Psoas muscle (tissue), 8 donors: ENCODE measurements around the gene MORF4L1. TPM values are rescaled to one million over a fixed set of nuclear protein-coding genes. Genes with fewer than 3 reads are reported as not detected.
"Not testable (repeated sequence)": the region's sequence is repeated elsewhere in the genome, so short reads cannot be mapped to it uniquely, and the experiment has no call there.

Experiments
- ATAC-seq, 4 donors: fragments of 200-7000 bp; cut with Tn5 transposase; one replicate each; pipeline ENCODE4 v1.9.1; 2020; ENCODE audit warnings: moderate library complexity in 3 of 4, mild to moderate bottlenecking in 2 of 4
- DNase-seq, 2 donors: peaks; one replicate each; pipeline ENCODE4 v3.0.0-alpha.2; 2020
- H3K27ac ChIP-seq: fragments of 200-600 bp; one replicate; pipeline ENCODE4 v1.8.0; 2022
- H3K27me3 ChIP-seq, 3 donors: fragments of 200-600 bp in 1 of 3; one replicate each; pipeline versions ENCODE4 v1.6.1 to v1.8.0; 2013 to 2022; ENCODE audit warnings: low read length in 2 of 3, mild to moderate bottlenecking in 2 of 3, moderate library complexity in 1 of 3; ENCODE audit not compliant: insufficient read depth in 3 of 3
- H3K36me3 ChIP-seq, 2 donors: fragments of 200-600 bp in 1 of 2; one replicate each; pipeline versions ENCODE4 v1.6.1 to v1.8.0; 2013 to 2022; ENCODE audit warnings: low read depth in 1 of 2, mild to moderate bottlenecking in 1 of 2, moderate library complexity in 1 of 2; ENCODE audit not compliant: insufficient read depth in 1 of 2
- H3K4me1 ChIP-seq: fragments of 200-600 bp; one replicate; pipeline ENCODE4 v1.8.0; 2022
- H3K4me3 ChIP-seq: fragments of 200-600 bp; one replicate; pipeline ENCODE4 v1.8.0; 2022; ENCODE audit warnings: mild to moderate bottlenecking
- H3K9me3 ChIP-seq: fragments of 200-600 bp; one replicate; pipeline ENCODE4 v1.8.0; 2022
- WGBS, 3 donors: extraction: QIAGEN DNeasy Blood & Tissue Kit; methylation state at CpG; one replicate each; pipeline versions ENCODE4 v1.1.6 to v1.1.7; 2013; 5-methylcytosine and 5-hydroxymethylcytosine counted together
- intact Hi-C, 2 donors: fragments of 100-400 bp; cut with DNase I; formaldehyde crosslinking; loops; one replicate each; pipeline versions ENCODE4 v1.11.0 to v1.14.2; 2022
- polyA plus RNA-seq, 3 donors: library from polyadenylated mRNA; stranded (reverse); fragments of 200-250 nt; gene quantifications; one replicate each; pipeline ENCODE4 v1.2.3, GENCODE V29; 2013
- total RNA-seq, 4 donors: library from RNA; stranded (reverse); fragmentation: NEBNext Ultra II Directional in 2 of 4; extraction: Animal tissue kit (Norgen Biotek cat#: 25700) in 2 of 4; gene quantifications; one replicate each; pipeline versions ENCODE4 v1.2.1 to v1.2.4, GENCODE V29; 2021 to 2023
- TF ChIP-seq, protein P1 (sequence below): fragments of 200-600 bp; IDR thresholded peaks from one replicate; pipeline ENCODE4 v1.8.0; 2022; ENCODE audit warnings: antibody characterized with exemption
- donor health status: healthy with polysubstance abuse.
- donor health status: DM: no; HTN: no; CAD: no; lungs with moderate emphysema.
- donor health status: Bipolar disorder and iron deficiency.
- donor health status: healthy.
- donor health status: DM: yes; HTN: yes; CAD: no.
- donor health status: DM: no; HTN: no; CAD: no.
- donor health status: DM: no; HTN: no; CAD: no.
- donor health status: DM: yes; HTN: yes; CAD: no.

Gene MORF4L1
- total and polyA plus RNA-seq, 7 donors = 262 to 679 (median 327) TPM

DNA sequence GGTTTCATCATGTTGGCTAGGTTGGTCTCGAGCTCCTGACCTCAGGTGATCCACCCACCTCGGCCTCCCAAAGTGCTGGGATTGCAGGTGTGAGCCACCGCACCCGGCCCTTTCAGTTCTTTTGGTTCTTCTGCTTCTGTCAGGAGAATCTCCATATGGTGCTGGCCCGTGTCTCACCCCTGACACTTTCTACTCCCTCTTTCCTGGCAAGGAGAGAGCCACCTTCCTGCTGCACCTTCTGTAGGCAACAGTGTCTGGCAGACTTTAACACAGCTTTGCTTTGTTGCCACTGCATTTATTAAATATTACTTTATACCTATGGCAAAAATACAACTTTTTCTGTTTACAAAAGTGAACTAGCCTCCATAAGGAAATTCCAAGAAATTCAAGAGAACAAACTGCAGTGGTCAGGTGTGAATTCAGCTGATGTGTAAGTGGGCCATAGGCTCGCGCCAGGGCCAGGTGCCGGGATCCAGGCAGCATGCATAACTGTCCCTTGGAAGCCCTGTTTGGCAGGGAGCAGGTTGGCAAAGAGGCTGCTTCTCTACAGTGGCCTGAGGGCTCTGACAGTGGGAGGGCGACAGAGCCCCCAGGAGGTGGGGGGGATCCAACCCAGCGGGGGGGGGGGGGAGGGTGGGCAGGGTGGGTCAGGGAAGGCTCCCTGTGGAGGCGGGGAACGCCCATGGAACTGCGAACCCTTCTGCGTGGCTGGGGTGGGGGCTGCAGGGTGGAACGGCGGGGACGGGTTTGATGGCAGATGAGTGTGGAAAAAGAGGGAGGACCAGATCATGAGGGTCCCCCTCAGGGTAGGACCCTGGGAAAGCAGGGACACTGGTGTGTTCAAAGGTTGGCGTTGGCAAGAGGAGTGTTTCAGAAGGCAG lies 51.0 kb downstream of the MORF4L1 start:
- ATAC-seq (no peak), DNase-seq (no peak)
- Histone ChIP-seq H3K27ac (no peak overlapping the region), H3K9me3 (no peaks in the 10 kb centered on the region), H3K4me1 (no peaks in the 10 kb centered on the region), H3K36me3 (peaks cover 6 to 85% of the 10 kb centered on the region in 2 donors), H3K4me3 (no peak overlapping the region), H3K27me3 (no peaks in the 10 kb centered on the region)
- 86 to 91% (median 90%) methylated on average over 16 to 18 of the region's 18 CpGs for WGBS, 3 donors
- intact Hi-C loops = no loop called here
- TF ChIP-seq, protein P1, sequence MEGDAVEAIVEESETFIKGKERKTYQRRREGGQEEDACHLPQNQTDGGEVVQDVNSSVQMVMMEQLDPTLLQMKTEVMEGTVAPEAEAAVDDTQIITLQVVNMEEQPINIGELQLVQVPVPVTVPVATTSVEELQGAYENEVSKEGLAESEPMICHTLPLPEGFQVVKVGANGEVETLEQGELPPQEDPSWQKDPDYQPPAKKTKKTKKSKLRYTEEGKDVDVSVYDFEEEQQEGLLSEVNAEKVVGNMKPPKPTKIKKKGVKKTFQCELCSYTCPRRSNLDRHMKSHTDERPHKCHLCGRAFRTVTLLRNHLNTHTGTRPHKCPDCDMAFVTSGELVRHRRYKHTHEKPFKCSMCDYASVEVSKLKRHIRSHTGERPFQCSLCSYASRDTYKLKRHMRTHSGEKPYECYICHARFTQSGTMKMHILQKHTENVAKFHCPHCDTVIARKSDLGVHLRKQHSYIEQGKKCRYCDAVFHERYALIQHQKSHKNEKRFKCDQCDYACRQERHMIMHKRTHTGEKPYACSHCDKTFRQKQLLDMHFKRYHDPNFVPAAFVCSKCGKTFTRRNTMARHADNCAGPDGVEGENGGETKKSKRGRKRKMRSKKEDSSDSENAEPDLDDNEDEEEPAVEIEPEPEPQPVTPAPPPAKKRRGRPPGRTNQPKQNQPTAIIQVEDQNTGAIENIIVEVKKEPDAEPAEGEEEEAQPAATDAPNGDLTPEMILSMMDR = no peak

- no peaks in the 10 kb centered on the region for H3K4me1 ChIP-seq
- intact Hi-C loops = no loop called here
- no peak overlapping the region for H3K4me3 ChIP-seq
- ATAC-seq (no peak), DNase-seq (no peak)
- WGBS, 3 donors = 72 to 83% (median 73%) methylated on average over 8 to 10 of the region's 10 CpGs
- TF ChIP-seq, protein P1 = no peak
- peaks cover 6 to 71% of the 10 kb centered on the region in 2 donors for H3K36me3 ChIP-seq
- H3K9me3 ChIP-seq = no peaks in the 10 kb centered on the region
- no peaks in the 10 kb centered on the region for H3K27me3 ChIP-seq
- H3K27ac ChIP-seq = no peak overlapping the region
These were observed 52.5 kb downstream of the MORF4L1 start for GRCh38 chr15:78925076-78925624.

- H3K4me1 ChIP-seq = peaks cover 4% of the 10 kb centered on the region
- 89 to 96% (median 92%) methylated on average over 5 of the region's 5 CpGs for WGBS, 3 donors
- no peaks in the 10 kb centered on the region for H3K27me3 ChIP-seq
- TF ChIP-seq, protein P1 = no peak
- DNase-seq (no peak), ATAC-seq (no peak)
- no peak overlapping the region for H3K27ac ChIP-seq
- H3K36me3 ChIP-seq = peaks cover 6 to 62% of the 10 kb centered on the region in 2 donors
- no peaks in the 10 kb centered on the region for H3K9me3 ChIP-seq
- intact Hi-C loops = no loop called here
- no peak overlapping the region for H3K4me3 ChIP-seq
These were observed 53.5 kb downstream of the MORF4L1 start for GRCh38 chr15:78925956-78926743.

- no peaks in the 10 kb centered on the region for H3K27me3 ChIP-seq
- no peak for DNase-seq
- intact Hi-C loops = no loop called here
- 83 to 89% (median 85%) methylated on average over 17 of the region's 17 CpGs for WGBS, 3 donors
- peaks cover 12% of the 10 kb centered on the region for H3K4me1 ChIP-seq
- no peaks in the 10 kb centered on the region for H3K9me3 ChIP-seq
- H3K27ac ChIP-seq = no peak overlapping the region
- H3K4me3 ChIP-seq = no peak overlapping the region
- peaks cover 0 to 58% of the 10 kb centered on the region in 2 donors for H3K36me3 ChIP-seq
- no peak for ATAC-seq
- TF ChIP-seq, protein P1 = no peak
These were observed 54.5 kb downstream of the MORF4L1 start for GRCh38 chr15:78927077-78927790.

GRCh38 chr15:78928176-78928575 lies 55.5 kb downstream of the MORF4L1 start:
- ATAC-seq, DNase-seq, H3K9me3 ChIP-seq, H3K27ac ChIP-seq, H3K27me3 ChIP-seq, H3K4me3 ChIP-seq, intact Hi-C loops: not testable (repeated sequence)
- H3K4me1 ChIP-seq = peaks cover 12% of the 10 kb centered on the region
- WGBS, 3 donors = 93 to 98% (median 95%) methylated on average over 14 of the region's 14 CpGs
- peaks cover 0 to 53% of the 10 kb centered on the region in 2 donors for H3K36me3 ChIP-seq
